Measurements from ENCODE around the gene INTS11. TPM values are rescaled to one million over a fixed set of nuclear protein-coding genes. Genes with fewer than 3 reads are reported as not detected.

INTS11 gene
- total and polyA plus RNA-seq, 2 of the 8 experiments (the other 6 are each of a cell fraction or from before 2014, with no cell fraction given), result 113 to 243 TPM

- DNase-seq (ENCODE audit: low read depth in 1 of 2, low spot score in 2 of 2) (no peak), FAIRE-seq (no peak)
- no peak overlapping the region for H3K27ac ChIP-seq (ENCODE audit: low read depth, low read length)
- H3K56ac ChIP-seq (replicated peaks; ENCODE audit: insufficient read length, low read depth, low read length), result no peak overlapping the region
- CTCF ChIA-PET (ENCODE audit: partially characterized antibody), result interaction anchor here (0.8 to 2.8 kb wide), 7 partner anchors 12 to 128 kb away, joined by 3 to 9 read pairs (median 3); no protein-coding TSS in a partner anchor
- POLR2A ChIA-PET (ENCODE audit: partially characterized antibody), result interaction anchor here (0.7 to 10.1 kb wide), 10 partner anchors 10 to 63 kb away, joined by 3 to 134 read pairs (median 4); partner anchors contain the start of genes AURKAIP1, CPTP, INTS11 and TAS1R3
- 94% methylated on average over 34 of the region's 49 CpGs; no CpG with 5 or more reads in 1 of the 2 experiments for WGBS, 2 experiments (ENCODE audit: extremely low coverage in 1 of 2, insufficient coverage in 1 of 2, insufficient read length in 1 of 2, insufficient replicate concordance in 2 of 2, low coverage in 1 of 2, low lambda C conversion rate in 2 of 2, missing lambda C conversion rate in 1 of 2)
- no peak overlapping the region for H3K14ac ChIP-seq (ENCODE audit: insufficient read length)
- no peak overlapping the region for H2BK12ac ChIP-seq (ENCODE audit: low read depth, low read length)
- peak overlapping the region; percentile 68 for H4K8ac ChIP-seq (ENCODE audit: extremely low read depth, insufficient read depth, low read length)
- no peak overlapping the region for H2AFZ ChIP-seq (ENCODE audit: low read length)
- H3K23me2 ChIP-seq (ENCODE audit: low read depth, low read length), result peaks cover 14% of the 10 kb centered on the region; the same call in 1 of the 2 replicates
- H3K23ac ChIP-seq (ENCODE audit: insufficient read length), result no peak overlapping the region
- no peak overlapping the region for H3K4me3 ChIP-seq (ENCODE audit: extremely low read depth in 1 of 4, insufficient read depth in 2 of 4, low read depth in 3 of 4, low read length in 4 of 4)
- H4K91ac ChIP-seq (replicated peaks; ENCODE audit: insufficient read length, low read length), result no peak overlapping the region
- H3K79me1 ChIP-seq (ENCODE audit: low read depth, low read length), result peaks cover 4% of the 10 kb centered on the region; the same call in 1 of the 2 replicates
- H2BK120ac ChIP-seq (replicated peaks; ENCODE audit: low read depth, low read length), result no peak overlapping the region
- no peak overlapping the region for H2BK5ac ChIP-seq (ENCODE audit: low read depth, low read length)
- H2BK20ac ChIP-seq (ENCODE audit: low read length), result no peak overlapping the region
- peaks cover 8 to 23% of the 10 kb centered on the region in 2 experiments for H4K20me1 ChIP-seq (replicated peaks in 1 of 2; ENCODE audit: control insufficient read depth in 1 of 2, insufficient read depth in 2 of 2, low read length in 2 of 2)
- no peak overlapping the region for H2BK15ac ChIP-seq (ENCODE audit: low read length)
- no peak overlapping the region for H4K5ac ChIP-seq (ENCODE audit: insufficient read length, low read depth, low read length)
- no peak overlapping the region for H2AK5ac ChIP-seq (ENCODE audit: low read depth, low read length)
- peaks cover 0 to 4% of the 10 kb centered on the region in 2 experiments; a peak in 1 of 4 replicates for H3K79me2 ChIP-seq (ENCODE audit: control insufficient read depth in 1 of 2, insufficient read depth in 2 of 2, low read length in 2 of 2)
- no peaks in the 10 kb centered on the region for H3K27me3 ChIP-seq (replicated peaks in 1 of 4; ENCODE audit: control insufficient read depth in 3 of 4, extremely low read depth in 1 of 4, insufficient read depth in 3 of 4, low read length in 3 of 4)
- H3K9ac ChIP-seq (replicated peaks in 1 of 4; ENCODE audit: extremely low read depth in 1 of 4, low read depth in 3 of 4, low read length in 3 of 4), result no peak overlapping the region
- H3K4me2 ChIP-seq (ENCODE audit: insufficient read depth in 1 of 2, low read depth in 2 of 2, low read length in 2 of 2), result no peak overlapping the region
- H3K9me3 ChIP-seq (ENCODE audit: insufficient read depth in 2 of 2, low read depth in 1 of 2, low read length in 1 of 2), result no peaks in the 10 kb centered on the region
- H3K4ac ChIP-seq (replicated peaks; ENCODE audit: insufficient read length, low read depth, low read length), result no peak overlapping the region
- H3K36me3 ChIP-seq (ENCODE audit: control insufficient read depth in 2 of 4, insufficient read depth in 4 of 4, low read length in 3 of 4), result peaks cover 17 to 44% (median 37%) of the 10 kb centered on the region in 4 experiments
- H3K4me1 ChIP-seq (replicated peaks in 1 of 4; ENCODE audit: control insufficient read depth in 3 of 4, insufficient read depth in 4 of 4, low read length in 3 of 4), result peaks cover 0 to 23% (median 11%) of the 10 kb centered on the region in 4 experiments; a peak in 6 of 7 replicates
- H3K18ac ChIP-seq (ENCODE audit: extremely low read depth, low read length), result no peak overlapping the region
- TF ChIP-seq GTF2F1 (IDR thresholded peaks at IDR 0.05; ENCODE audit: borderline replicate concordance, low read depth, low read length) (no peak), CHD2 (IDR thresholded peaks at IDR 0.05; ENCODE audit: low read length) (no peak), KDM1A (IDR thresholded peaks at IDR 0.05; ENCODE audit: borderline replicate concordance, low read length) (no peak), HDAC2 (IDR thresholded peaks at IDR 0.05; ENCODE audit: borderline replicate concordance in 1 of 2, low read depth in 2 of 2, low read length in 2 of 2) (no peak), SIRT6 (IDR thresholded peaks at IDR 0.05; ENCODE audit: low read length) (no peak), FOSL1 (IDR thresholded peaks at IDR 0.05; ENCODE audit: insufficient read depth, low read depth, low read length) (no peak), NRF1 (IDR thresholded peaks at IDR 0.05; ENCODE audit: low read depth, low read length) (no peak), CBX8 (IDR thresholded peaks at IDR 0.05; ENCODE audit: borderline replicate concordance, low read depth, low read length) (no peak), RBBP5 (IDR thresholded peaks at IDR 0.05; ENCODE audit: borderline replicate concordance, low read depth, low read length) (no peak), SIN3A (conservative IDR thresholded peaks at IDR 0.05 in 1 of 2, IDR thresholded peaks at IDR 0.05 in 1 of 2; ENCODE audit: low read depth in 1 of 2, low read length in 2 of 2) (no peak), NANOG (IDR thresholded peaks at IDR 0.05; ENCODE audit: insufficient read depth, low read depth, low read length, poor library complexity, severe bottlenecking) (no peak)
Measured at GRCh38 chr1:1312450-1313314, 11.8 kb downstream of the INTS11 start.

All from H1 (cell line).